Effector CD8-positive, alpha-beta T cell (primary cell): Measurements from ENCODE around the gene NCLN.
"Not testable (repeated sequence)": the region's sequence is repeated elsewhere in the genome, so short reads cannot be mapped to it uniquely, and the experiment has no call there.

ENCODE experiments used
- DNase-seq: peaks from one replicate; lab custom pipeline; 2025; lab: John Stamatoyannopoulos, UW
- total RNA-seq, 4 experiments: gene quantifications; one replicate each; lab custom pipeline; 2026; lab: John Stamatoyannopoulos, UW

NCLN gene
- 62.5 to 120 (median 75.9) reads per million in 4 experiments for total RNA-seq

GRCh38 chr19:3185461-3186159, at the start of gene NCLN:
NCLN (plus strand) TSS chr19:3185930; CDS start chr19:3186031, 101 bp downstream.
- DNase-seq = peak; percentile 86

- no peak for DNase-seq
Observed at GRCh38 chr19:3135961-3136683, 49.6 kb upstream of the NCLN start, which contains the start of gene GNA15. GNA15 (plus strand) TSS chr19:3136033; CDS start chr19:3136451, 418 bp downstream.

- DNase-seq = no peak
Observed at GRCh38 chr19:3136684-3137055, 49.1 kb upstream of the NCLN start.

- DNase-seq = no peak
Observed at GRCh38 chr19:3137119-3137518, 48.6 kb upstream of the NCLN start.

GRCh38 chr19:3138268-3138667, 47.5 kb upstream of the NCLN start:
- no peak for DNase-seq

GRCh38 chr19:3140667-3141038, 45.1 kb upstream of the NCLN start:
- DNase-seq = no peak

GRCh38 chr19:3142292-3142670, 43.4 kb upstream of the NCLN start:
- no peak for DNase-seq

GRCh38 chr19:3142781-3143337, 42.9 kb upstream of the NCLN start:
- DNase-seq = no peak

- no peak for DNase-seq
Observed at GRCh38 chr19:3145909-3146676, 39.6 kb upstream of the NCLN start.

- peak; percentile 74 for DNase-seq
Observed at GRCh38 chr19:3146677-3147100, 39.0 kb upstream of the NCLN start.

- no peak for DNase-seq
Observed at GRCh38 chr19:3148503-3148902, 37.2 kb upstream of the NCLN start.

GRCh38 chr19:3149089-3149488, 36.6 kb upstream of the NCLN start:
- no peak for DNase-seq

- DNase-seq = no peak
Observed at GRCh38 chr19:3149526-3150505, 35.9 kb upstream of the NCLN start.

GRCh38 chr19:3150739-3151329, 34.9 kb upstream of the NCLN start:
- DNase-seq = no peak

- DNase-seq = no peak
Observed at GRCh38 chr19:3151563-3152418, 33.9 kb upstream of the NCLN start.

GRCh38 chr19:3152419-3152780, 33.3 kb upstream of the NCLN start:
- no peak for DNase-seq

- DNase-seq = no peak
Observed at GRCh38 chr19:3153286-3154230, 32.2 kb upstream of the NCLN start.

GRCh38 chr19:3154447-3154846, 31.3 kb upstream of the NCLN start:
- not testable (repeated sequence) for DNase-seq
